T-cell (primary cell): ENCODE results near the gene ULK4. TPM values are rescaled to one million over a fixed set of nuclear protein-coding genes. Genes with fewer than 3 reads are reported as not detected.

Experiments
- ATAC-seq, 4 experiments: fragments of 200-7000 bp in 3 of 4; fragments of 150-1000 bp in 1 of 4; cut with Tn5 transposase; replicated peaks in 1 of 4; 1 replicate in 3 of 4; 2 replicates in 1 of 4; pipeline ENCODE4 v1.10.0; 2021; ENCODE audit warnings: moderate library complexity in 3 of 4, mild to moderate bottlenecking in 2 of 4, moderate number of reproducible peaks in 1 of 4
- CTCF ChIA-PET, 2 donors: fragments of 300-600 bp; sonication (Branson Sonifier 250); formaldehyde crosslinking; loops; one replicate each; lab custom pipeline; 2022; ENCODE audit warnings: antibody characterized with exemption in 2 of 2; lab: Charles Lee
- POLR2A ChIA-PET, 2 donors: fragments of 300-600 bp; sonication (Branson Sonifier 250); formaldehyde crosslinking; loops; one replicate each; lab custom pipeline; 2022; ENCODE audit warnings: antibody characterized with exemption in 2 of 2; lab: Charles Lee
- DNase-seq, 35 experiments: peaks; one replicate each; pipeline versions ENCODE4 v3.0.0 to v3.0.0-alpha.2; 2013 to 2023
- H3K27ac ChIP-seq: one replicate; pipeline ENCODE4 v1.5.1; 2013; ENCODE audit warnings: low read length
- H3K27me3 ChIP-seq, 2 experiments: replicated peaks in 1 of 2; 1 replicate in 1 of 2; 2 replicates in 1 of 2; pipeline versions ENCODE4 v1.6.1 to v1.7.0; 2013; ENCODE audit warnings: low read length in 1 of 2, mixed read lengths in 1 of 2; ENCODE audit not compliant: control insufficient read depth in 2 of 2, insufficient read depth in 2 of 2; ENCODE audit errors: extremely low read depth in 1 of 2
- H3K36me3 ChIP-seq, 2 donors: 1 replicate in 1 of 2; 2 replicates in 1 of 2; pipeline versions ENCODE4 v1.6.1 to v1.7.0; 2013; ENCODE audit warnings: low read length in 1 of 2; ENCODE audit not compliant: control insufficient read depth in 2 of 2, insufficient read depth in 1 of 2; ENCODE audit errors: extremely low read depth in 1 of 2
- H3K4me1 ChIP-seq, 2 experiments: 1 replicate in 1 of 2; 2 replicates in 1 of 2; pipeline versions ENCODE4 v1.6.1 to v1.7.0; 2013; ENCODE audit warnings: low read length in 2 of 2, mixed read lengths in 1 of 2; ENCODE audit not compliant: insufficient read depth in 2 of 2, control insufficient read depth in 1 of 2; ENCODE audit errors: extremely low read depth in 1 of 2
- H3K4me3 ChIP-seq, 2 donors: 1 replicate in 1 of 2; 2 replicates in 1 of 2; pipeline versions ENCODE4 v1.5.1 to v1.7.0; 2013; ENCODE audit warnings: mild to moderate bottlenecking in 2 of 2, low read length in 1 of 2, moderate library complexity in 1 of 2; ENCODE audit not compliant: control insufficient read depth in 1 of 2; ENCODE audit errors: extremely low read depth in 1 of 2
- H3K9me3 ChIP-seq: 2 replicates; pipeline ENCODE4 v1.7.0; 2013
- H3K27ac Mint-ChIP-seq, 2 donors: one replicate each; pipeline ENCODE4 v1.8.0; 2020 to 2021; ENCODE audit warnings: mild to moderate bottlenecking in 2 of 2, mixed read lengths in 2 of 2
- H3K27me3 Mint-ChIP-seq, 2 donors: one replicate each; pipeline ENCODE4 v1.8.0; 2021 to 2022; ENCODE audit warnings: mixed read lengths in 2 of 2
- H3K36me3 Mint-ChIP-seq: one replicate; pipeline ENCODE4 v1.8.0; 2021; ENCODE audit warnings: mixed read lengths
- H3K4me1 Mint-ChIP-seq, 3 donors: one replicate each; pipeline ENCODE4 v1.8.0; 2020 to 2022; ENCODE audit warnings: mixed read lengths in 3 of 3, mild to moderate bottlenecking in 1 of 3
- H3K4me3 Mint-ChIP-seq, 3 donors: one replicate each; pipeline ENCODE4 v1.8.0; 2020 to 2022; ENCODE audit warnings: mild to moderate bottlenecking in 3 of 3, mixed read lengths in 3 of 3, moderate library complexity in 3 of 3
- H3K9me3 Mint-ChIP-seq, 3 donors: one replicate each; pipeline ENCODE4 v1.8.0; 2020 to 2022; ENCODE audit warnings: mixed read lengths in 3 of 3
- WGBS: methylation state at CpG from one replicate; pipeline ENCODE4 v1.1.5; 2013; ENCODE audit warnings: missing lambda C conversion rate; ENCODE audit not compliant: insufficient coverage; 5-methylcytosine and 5-hydroxymethylcytosine counted together
- total RNA-seq, 35 experiments: library from RNA in 6 of 35; stranded (reverse) in 6 of 35; fragments of 120-200 nt in 1 of 35; gene quantifications; one replicate each; pipeline versions ENCODE4 v1.2.1 to v1.2.4 and lab custom pipeline; 2013 to 2026

Gene ULK4
- total RNA-seq, 5 donors from 2014 or later (not counting 1 experiment from before 2014, with no cell fraction given), result 17.5 to 28.2 (median 19.7) TPM

- DNase-seq, result peak in 1 of 35 experiments; percentile 31
- H3K4me1 ChIP-seq, result peaks cover 21 to 61% of the 10 kb centered on the region in 2 experiments
- ChIA-PET CTCF (interaction anchor here (0.6 to 0.9 kb wide), 5 partner anchors 11 to 1023 kb away, joined by 3 to 4 read pairs (median 3); no protein-coding TSS in a partner anchor), POLR2A (interaction anchor here (0.6 to 2.5 kb wide), 4 partner anchors 11 to 49 kb away, joined by 3 to 12 read pairs (median 8); no protein-coding TSS in a partner anchor)
- Mint-ChIP-seq H3K4me3 (peak overlapping the region; percentile 26 to 95 (median 86)), H3K9me3 (no peaks in the 10 kb centered on the region), H3K27ac (peak overlapping the region in 1 of 2 donors; percentile 28), H3K36me3 (no peaks in the 10 kb centered on the region), H3K27me3 (no peaks in the 10 kb centered on the region), H3K4me1 (peaks cover 68 to 85% (median 73%) of the 10 kb centered on the region in 3 donors)
- no peaks in the 10 kb centered on the region for H3K9me3 ChIP-seq
- no peaks in the 10 kb centered on the region for H3K27me3 ChIP-seq
- no peak overlapping the region for H3K4me3 ChIP-seq
- no peak for ATAC-seq
- no peaks in the 10 kb centered on the region for H3K36me3 ChIP-seq
- no peak overlapping the region for H3K27ac ChIP-seq
Observed at GRCh38 chr3:41202834-41203345, 759.0 kb downstream of the ULK4 start.

DNA sequence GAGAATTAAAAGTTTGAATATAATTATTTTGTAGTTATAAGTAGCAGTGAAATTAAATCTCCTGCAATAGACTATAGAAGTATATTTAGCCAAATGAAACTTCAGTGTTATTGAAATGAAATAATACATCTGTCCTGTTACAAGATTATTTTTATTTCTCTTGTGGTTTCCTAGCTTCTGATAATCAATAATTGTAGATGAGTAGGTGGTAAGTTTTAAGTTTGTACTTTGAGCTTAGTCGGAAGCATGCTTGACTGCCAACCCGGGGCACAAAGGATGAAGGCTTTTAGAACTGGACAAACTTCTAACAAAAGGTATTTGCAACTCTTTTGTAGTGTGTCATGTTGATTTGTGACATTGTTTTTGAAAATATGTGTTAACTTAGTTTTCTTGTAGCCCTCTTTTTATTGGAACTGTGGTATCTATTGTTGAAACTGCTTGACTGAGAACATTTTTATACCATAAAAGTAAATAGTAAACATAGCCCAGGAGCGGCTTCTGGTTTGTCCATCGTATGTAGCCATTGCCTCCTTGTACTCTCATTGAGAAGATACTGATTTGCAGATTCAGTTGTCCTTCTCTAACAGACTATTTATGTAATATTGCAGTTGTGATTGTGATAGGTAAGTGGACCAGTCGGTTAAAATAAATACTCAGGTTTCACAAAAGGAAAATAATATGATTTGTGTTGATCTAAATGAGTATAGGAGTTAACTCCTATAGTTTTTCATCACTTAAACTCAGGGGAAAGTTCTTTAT, 759.6 kb downstream of the ULK4 start:
- DNase-seq, result no peak
- Mint-ChIP-seq H3K4me3 (peak overlapping the region; percentile 86 to 95 (median 93)), H3K9me3 (no peaks in the 10 kb centered on the region), H3K27me3 (no peaks in the 10 kb centered on the region), H3K36me3 (no peaks in the 10 kb centered on the region), H3K4me1 (peaks cover 62 to 78% (median 67%) of the 10 kb centered on the region in 3 donors), H3K27ac (no peak overlapping the region)
- no peak overlapping the region for H3K27ac ChIP-seq
- H3K9me3 ChIP-seq, result no peaks in the 10 kb centered on the region
- no peaks in the 10 kb centered on the region for H3K27me3 ChIP-seq
- CTCF ChIA-PET, result interaction anchor here (0.6 to 0.9 kb wide), 6 partner anchors 9 to 1022 kb away, joined by 3 to 4 read pairs (median 3); no protein-coding TSS in a partner anchor
- peaks cover 21 to 60% of the 10 kb centered on the region in 2 experiments for H3K4me1 ChIP-seq
- POLR2A ChIA-PET, result interaction anchor here (0.6 to 2.5 kb wide), 6 partner anchors 10 to 49 kb away, joined by 3 to 12 read pairs (median 6); no protein-coding TSS in a partner anchor
- no peak for ATAC-seq
- H3K4me3 ChIP-seq, result no peak overlapping the region
- WGBS, result 58% methylated on average over 2 of the region's 5 CpGs
- no peaks in the 10 kb centered on the region for H3K36me3 ChIP-seq

- Mint-ChIP-seq H3K4me1 (peaks cover 47 to 62% (median 52%) of the 10 kb centered on the region in 3 donors), H3K4me3 (peak overlapping the region; percentile 86 to 95 (median 93)), H3K36me3 (no peaks in the 10 kb centered on the region), H3K27ac (peak overlapping the region; percentile 70 to 88), H3K27me3 (no peaks in the 10 kb centered on the region), H3K9me3 (no peaks in the 10 kb centered on the region)
- ChIA-PET CTCF (no interaction called here), POLR2A (interaction anchor here (0.6 to 1.1 kb wide), 3 partner anchors 9 to 37 kb away, joined by 3 to 5 read pairs (median 3); no protein-coding TSS in a partner anchor)
- peak overlapping the region; percentile 36 for H3K27ac ChIP-seq
- peaks cover 20 to 46% of the 10 kb centered on the region in 2 experiments for H3K4me1 ChIP-seq
- WGBS, result 0% methylated on average over 2 of the region's 7 CpGs
- ATAC-seq (peak in 2 of 4 experiments; percentile 6 to 9), DNase-seq (peak in 14 of 35 experiments; percentile 1 to 44 (median 14))
- H3K4me3 ChIP-seq, result peak overlapping the region; percentile 84 to 99
- no peaks in the 10 kb centered on the region for H3K9me3 ChIP-seq
- H3K36me3 ChIP-seq, result no peaks in the 10 kb centered on the region
- H3K27me3 ChIP-seq, result no peaks in the 10 kb centered on the region
Observed at GRCh38 chr3:41200669-41201021, 761.3 kb downstream of the ULK4 start.

- POLR2A ChIA-PET, result interaction anchor here (0.6 to 2.0 kb wide), 12 partner anchors 8 to 804 kb away, joined by 3 to 17 read pairs (median 4); no protein-coding TSS in a partner anchor
- peak in 23 of 35 experiments; percentile 5 to 60 (median 22) for DNase-seq
- Mint-ChIP-seq H3K27ac (peak overlapping the region; percentile 70 to 88), H3K9me3 (no peaks in the 10 kb centered on the region), H3K36me3 (no peaks in the 10 kb centered on the region), H3K4me1 (peaks cover 43 to 57% (median 47%) of the 10 kb centered on the region in 3 donors), H3K27me3 (no peaks in the 10 kb centered on the region), H3K4me3 (peak overlapping the region; percentile 86 to 95 (median 93))
- H3K36me3 ChIP-seq, result no peaks in the 10 kb centered on the region
- CTCF ChIA-PET, result interaction anchor here (0.6 kb wide), 2 partner anchors 68 to 676 kb away, joined by 6 read pairs; no protein-coding TSS in a partner anchor
- H3K9me3 ChIP-seq, result no peaks in the 10 kb centered on the region
- H3K4me3 ChIP-seq, result peak overlapping the region; percentile 89 to 99
- no peaks in the 10 kb centered on the region for H3K27me3 ChIP-seq
- peak; percentile 11 to 29 (median 20) for ATAC-seq
- peak overlapping the region; percentile 36 for H3K27ac ChIP-seq
- peaks cover 15 to 44% of the 10 kb centered on the region in 2 experiments for H3K4me1 ChIP-seq
- 3% methylated on average over 9 of the region's 40 CpGs for WGBS
Observed at GRCh38 chr3:41199866-41200668, 761.8 kb downstream of the ULK4 start.

DNA sequence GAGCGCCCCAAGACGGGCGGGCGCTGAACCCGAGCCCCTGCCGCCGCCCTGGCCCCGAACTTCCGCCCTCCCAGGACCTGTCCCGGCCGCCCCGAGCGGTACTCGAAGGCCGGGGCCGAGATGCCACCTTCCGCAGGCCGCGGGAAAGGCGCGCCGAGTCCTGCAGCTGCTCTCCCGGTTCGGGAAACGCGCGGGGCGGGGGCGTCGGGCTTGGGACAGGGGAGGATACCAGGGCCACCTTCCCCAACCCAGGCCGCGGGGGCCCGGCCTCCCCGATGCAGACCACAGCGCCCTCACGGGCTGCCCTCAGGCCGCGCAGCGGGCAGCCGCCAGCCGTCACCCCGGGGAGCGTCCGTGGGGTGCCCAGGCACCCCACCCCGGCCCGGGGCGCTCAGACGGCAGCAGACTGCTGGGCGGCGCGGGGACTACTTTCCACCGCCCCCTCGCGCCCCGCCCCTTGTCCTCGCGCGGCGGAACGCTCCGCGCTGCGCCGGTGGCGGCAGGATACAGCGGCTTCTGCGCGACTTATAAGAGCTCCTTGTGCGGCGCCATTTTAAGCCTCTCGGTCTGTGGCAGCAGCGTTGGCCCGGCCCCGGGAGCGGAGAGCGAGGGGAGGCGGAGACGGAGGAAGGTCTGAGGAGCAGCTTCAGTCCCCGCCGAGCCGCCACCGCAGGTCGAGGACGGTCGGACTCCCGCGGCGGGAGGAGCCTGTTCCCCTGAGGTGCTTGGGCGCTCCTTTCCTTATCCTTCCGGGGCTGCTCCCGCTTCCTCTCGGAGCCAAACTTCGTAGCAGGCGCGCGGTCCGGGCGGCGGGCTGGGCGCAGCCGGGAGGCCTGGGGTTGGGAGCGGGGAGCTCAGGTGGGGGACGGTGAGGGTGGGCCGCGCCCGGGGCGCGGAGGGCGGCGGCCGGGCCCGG, 762.7 kb downstream of the ULK4 start, which contains the start of gene CTNNB1:
TSS of gene CTNNB1 (plus strand) at position 556 of the 916 bp plus-strand sequence. CDS start 24,564 bp downstream, outside the sequence.
- no peaks in the 10 kb centered on the region for H3K27me3 Mint-ChIP-seq
- H3K27ac Mint-ChIP-seq, result peak within 1 kb of the TSS; percentile 92 to 94
- POLR2A ChIA-PET, result interaction anchor here (0.6 to 2.0 kb wide), 11 partner anchors 9 to 804 kb away, joined by 3 to 17 read pairs (median 4); no protein-coding TSS in a partner anchor
- H3K36me3 Mint-ChIP-seq, result no peaks in the 10 kb centered on the region
- H3K9me3 Mint-ChIP-seq, result no peaks in the 10 kb centered on the region
- CTCF ChIA-PET, result interaction anchor here (0.6 to 1.0 kb wide), 4 partner anchors 11 to 890 kb away, joined by 3 to 6 read pairs (median 5); partner anchors contain the start of gene EIF1B (in 1 of the 2)
- WGBS, result under 1% methylated on average over 98 of the region's 112 CpGs
- Histone ChIP-seq H3K9me3 (no peaks in the 10 kb centered on the region), H3K27ac (peak within 1 kb of the TSS; percentile 95), H3K4me3 (peak within 1 kb of the TSS; percentile 89 to 99), H3K4me1 (peaks cover 13 to 35% of the 10 kb centered on the region in 2 experiments), H3K27me3 (no peaks in the 10 kb centered on the region), H3K36me3 (no peaks in the 10 kb centered on the region)
- peak; percentile 81 to 85 (median 84) for ATAC-seq
- H3K4me3 Mint-ChIP-seq, result peak within 1 kb of the TSS; percentile 86 to 95 (median 95)
- DNase-seq, result peak; percentile 80 to 96 (median 89)
- peaks cover 35 to 49% (median 39%) of the 10 kb centered on the region in 3 donors for H3K4me1 Mint-ChIP-seq
